Mesodermal cell (in vitro differentiated cells): ENCODE data around the gene GARIN1A.
"Not testable (repeated sequence)": the region's sequence is repeated elsewhere in the genome, so short reads cannot be mapped to it uniquely, and the experiment has no call there.

Source experiments
- H3K27ac ChIP-seq: 2 replicates; pipeline ENCODE4 v1.7.0; 2013; ENCODE audit warnings: mild to moderate bottlenecking, low read depth, low read length, moderate library complexity; ENCODE audit not compliant: severe bottlenecking
- H3K36me3 ChIP-seq: 2 replicates; pipeline ENCODE4 v1.7.1; 2013; ENCODE audit warnings: mild to moderate bottlenecking, low read length, moderate library complexity; ENCODE audit not compliant: control insufficient read depth, insufficient read depth
- H3K4me1 ChIP-seq: one replicate; pipeline ENCODE4 v1.7.1; 2013; ENCODE audit warnings: mild to moderate bottlenecking, low read length; ENCODE audit not compliant: insufficient read depth, control insufficient read depth, poor library complexity, severe bottlenecking
- H3K4me3 ChIP-seq: 2 replicates; pipeline ENCODE4 v1.7.0; 2013; ENCODE audit warnings: low read length, control low read depth, mild to moderate bottlenecking; ENCODE audit not compliant: insufficient read depth, poor library complexity, severe bottlenecking; ENCODE audit errors: extremely low read depth
- H3K9me3 ChIP-seq: 2 replicates; pipeline ENCODE4 v1.7.1; 2013; ENCODE audit warnings: mild to moderate bottlenecking, low read length, moderate library complexity; ENCODE audit not compliant: control insufficient read depth
- WGBS, 2 experiments: methylation state at CpG; one replicate each; pipeline ENCODE4 v1.1.5; 2013; ENCODE audit warnings: missing lambda C conversion rate in 2 of 2; ENCODE audit not compliant: insufficient coverage in 2 of 2; 5-methylcytosine and 5-hydroxymethylcytosine counted together

GARIN1A gene

GRCh38 chr7:128658428-128658827, 13.7 kb upstream of the GARIN1A start:
- not testable (repeated sequence) for H3K27ac ChIP-seq
- WGBS, 2 experiments: no CpG with 5 or more reads among the region's 5 CpGs

DNA sequence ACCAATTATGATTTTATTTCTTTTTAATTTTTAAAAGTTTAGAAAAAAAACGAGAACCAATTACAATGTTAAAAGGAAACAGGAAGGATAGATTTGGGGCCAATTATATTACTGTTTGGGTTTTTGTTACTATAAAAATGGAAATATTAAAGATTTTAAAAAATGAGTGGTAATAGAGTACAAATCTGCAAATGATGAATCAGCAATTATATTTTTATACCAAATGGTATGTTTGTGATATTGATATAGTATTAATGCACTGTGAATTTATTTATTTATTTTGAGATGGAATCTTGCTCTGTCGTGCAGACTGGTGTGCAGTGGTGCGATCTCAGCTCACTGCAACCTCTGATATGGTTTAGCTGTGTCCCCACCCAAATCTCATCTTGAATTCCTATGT, 11.5 kb upstream of the GARIN1A start:
- peaks cover 5% of the 10 kb centered on the region for H3K36me3 ChIP-seq
- H3K4me3 ChIP-seq: no peak overlapping the region
- no peak overlapping the region for H3K27ac ChIP-seq
- H3K9me3 ChIP-seq: peaks cover 12% of the 10 kb centered on the region
- WGBS, 2 experiments: 100% methylated on average over 1 of the region's 3 CpGs; no CpG with 5 or more reads in 1 of the 2 experiments
- no peaks in the 10 kb centered on the region for H3K4me1 ChIP-seq

More at GRCh38 chr7:128658428-128658827, 13.7 kb upstream of the GARIN1A start:
- not testable (repeated sequence) for H3K4me3 ChIP-seq, H3K36me3 ChIP-seq, H3K4me1 ChIP-seq
- peaks cover 12% of the 10 kb centered on the region for H3K9me3 ChIP-seq

GRCh38 chr7:128661446-128661845, 10.6 kb upstream of the GARIN1A start:
- H3K4me1 ChIP-seq: no peaks in the 10 kb centered on the region
- H3K9me3 ChIP-seq: peaks cover 12% of the 10 kb centered on the region
- H3K27ac ChIP-seq: no peak overlapping the region
- H3K4me3 ChIP-seq: no peak overlapping the region
- 98 to 100% methylated on average over 5 of the region's 5 CpGs for WGBS, 2 experiments
- peaks cover 5% of the 10 kb centered on the region for H3K36me3 ChIP-seq

DNA sequence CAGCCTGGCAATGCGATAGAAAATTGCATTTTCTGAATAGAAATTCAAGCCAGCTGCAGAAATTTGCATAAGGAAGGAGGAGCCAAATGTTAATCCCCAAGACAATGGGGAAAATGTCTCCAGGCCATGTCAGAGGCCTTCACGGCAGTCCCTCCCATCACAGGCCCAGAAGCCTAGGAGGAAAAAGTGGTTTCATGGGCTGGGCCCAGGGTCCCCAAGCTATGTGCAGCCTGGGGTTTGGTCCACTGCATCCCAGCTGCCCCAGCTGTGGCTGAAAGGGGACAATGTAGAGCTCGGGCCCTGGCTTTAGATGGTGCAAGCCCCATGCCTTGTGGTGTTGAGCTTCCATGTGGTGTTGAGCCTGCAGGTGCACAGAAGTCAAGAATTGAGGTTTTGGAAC, 10.0 kb upstream of the GARIN1A start:
- Histone ChIP-seq H3K9me3 (peaks cover 12% of the 10 kb centered on the region), H3K4me1 (no peaks in the 10 kb centered on the region), H3K36me3 (peaks cover 5% of the 10 kb centered on the region), H3K4me3 (no peak overlapping the region), H3K27ac (no peak overlapping the region)
- WGBS, 2 experiments: 89 to 97% methylated on average over 3 of the region's 3 CpGs

DNA sequence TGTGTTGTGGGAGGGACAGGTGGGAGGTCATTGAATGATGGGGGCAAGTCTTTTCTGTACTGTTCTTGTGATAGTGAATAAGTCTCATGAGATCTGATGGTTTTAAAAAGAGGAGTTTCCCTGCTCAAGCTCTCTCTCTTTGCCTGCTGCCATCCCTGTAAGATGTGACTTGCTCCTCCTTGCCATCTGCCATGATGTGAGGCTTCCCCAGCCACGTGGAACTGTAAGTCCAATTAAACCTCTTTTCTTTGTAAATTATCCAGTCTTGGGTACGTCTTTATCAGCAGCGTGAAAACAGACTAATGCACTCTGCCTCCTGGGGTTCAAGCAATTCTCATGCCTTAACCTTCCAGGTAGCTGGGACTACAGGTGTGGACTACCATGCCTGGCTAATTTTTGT, 8.9 kb upstream of the GARIN1A start:
- WGBS, 2 experiments: 83 to 100% methylated on average over 3 of the region's 3 CpGs
- not testable (repeated sequence) for H3K4me3 ChIP-seq

DNA sequence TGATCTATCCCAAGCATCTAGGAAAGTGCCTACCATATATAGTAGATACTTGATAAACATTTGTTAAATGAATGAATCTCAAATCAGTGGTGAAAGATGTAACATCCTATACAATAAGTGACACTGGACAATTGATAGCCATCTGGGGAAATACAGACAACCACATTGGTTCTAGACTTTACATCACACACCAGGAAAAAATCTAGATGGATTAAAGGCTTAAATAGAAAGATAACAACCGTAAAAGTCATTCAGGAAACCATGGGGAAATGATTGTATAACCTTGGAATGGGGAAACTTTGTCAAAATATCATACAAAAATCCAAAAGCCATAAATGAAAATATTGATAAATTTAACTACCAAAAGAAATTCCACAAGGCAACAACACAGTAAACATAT, 7.0 kb upstream of the GARIN1A start:
- no peaks in the 10 kb centered on the region for H3K4me1 ChIP-seq
- no peak overlapping the region for H3K27ac ChIP-seq
- no peak overlapping the region for H3K4me3 ChIP-seq
- no CpG with 5 or more reads among the region's 1 CpG for WGBS, 2 experiments
- peaks cover 9% of the 10 kb centered on the region for H3K9me3 ChIP-seq
- peaks cover under 1% of the 10 kb centered on the region for H3K36me3 ChIP-seq

More for the DNA sequence above, 8.9 kb upstream of the GARIN1A start:
- H3K36me3 ChIP-seq, H3K27ac ChIP-seq, H3K4me1 ChIP-seq: not testable (repeated sequence)
- H3K9me3 ChIP-seq: peaks cover 12% of the 10 kb centered on the region

GRCh38 chr7:128666200-128666599, 5.9 kb upstream of the GARIN1A start:
- Histone ChIP-seq H3K4me3 (no peak overlapping the region), H3K36me3 (no peaks in the 10 kb centered on the region), H3K9me3 (peaks cover 6% of the 10 kb centered on the region), H3K4me1 (no peaks in the 10 kb centered on the region), H3K27ac (no peak overlapping the region)
- WGBS, 2 experiments: 73 to 75% methylated on average over 1 of the region's 8 CpGs

DNA sequence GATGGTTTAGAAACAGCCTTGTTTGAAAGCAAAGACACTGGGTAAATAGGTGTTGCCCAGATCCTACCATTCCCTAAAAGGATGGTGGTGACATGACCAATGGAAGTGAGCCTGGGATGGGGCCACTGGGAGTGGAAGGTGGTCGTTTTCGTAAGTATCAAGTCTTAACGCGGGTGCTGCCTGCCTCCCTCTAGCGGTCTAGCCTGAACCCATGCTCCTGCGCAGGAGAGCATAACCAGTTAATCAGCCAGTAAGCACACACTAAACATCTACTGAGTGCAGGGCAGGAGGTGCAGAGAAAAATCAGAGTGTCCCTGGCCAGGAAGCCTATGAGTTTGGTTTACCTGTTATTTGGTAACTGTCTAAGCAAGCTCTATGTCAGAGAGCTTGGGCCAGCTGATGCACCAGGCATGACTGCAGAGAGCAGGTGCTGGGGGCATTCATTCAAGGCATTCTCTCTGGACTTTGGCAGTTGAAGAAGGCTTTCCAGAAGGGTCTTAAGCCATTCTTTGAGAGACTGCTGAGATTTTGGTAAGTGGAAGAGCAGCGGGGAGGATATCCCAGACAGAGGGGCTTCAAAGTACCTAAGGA, 930 bp downstream of the GARIN1A start:
- Histone ChIP-seq H3K9me3 (no peaks in the 10 kb centered on the region), H3K27ac (no peak overlapping the region), H3K4me1 (no peaks in the 10 kb centered on the region), H3K4me3 (no peak overlapping the region), H3K36me3 (no peaks in the 10 kb centered on the region)
- 79 to 89% methylated on average over 1 of the region's 7 CpGs for WGBS, 2 experiments

DNA sequence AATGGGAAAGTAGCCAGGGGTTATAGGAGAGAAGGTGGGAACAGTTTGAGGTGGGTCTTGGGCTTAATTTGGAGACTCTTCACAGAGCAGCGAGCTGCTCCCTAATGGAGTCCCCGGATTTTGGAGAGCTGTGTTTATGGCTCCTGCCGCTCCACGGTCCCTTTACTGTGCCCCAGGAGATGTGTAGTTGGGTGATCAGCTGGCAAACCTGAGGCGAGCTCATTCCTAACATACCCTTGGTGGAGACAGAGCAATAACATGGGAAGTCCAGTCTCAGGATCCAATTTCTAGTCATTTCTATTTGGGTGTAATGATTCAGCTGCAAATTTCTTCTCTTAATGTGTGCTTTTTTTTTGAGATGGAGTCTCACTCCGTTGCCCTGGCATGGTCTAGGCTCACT, 1.5 kb downstream of the GARIN1A start:
- Histone ChIP-seq H3K4me1 (no peaks in the 10 kb centered on the region), H3K36me3 (no peaks in the 10 kb centered on the region), H3K9me3 (no peaks in the 10 kb centered on the region), H3K27ac (no peak overlapping the region), H3K4me3 (no peak overlapping the region)
- WGBS, 2 experiments: 79 to 93% methylated on average over 4 to 6 of the region's 6 CpGs

- WGBS, 2 experiments: 63 to 93% methylated on average over 2 to 3 of the region's 4 CpGs
- Histone ChIP-seq H3K4me3 (no peak overlapping the region), H3K9me3 (no peaks in the 10 kb centered on the region), H3K4me1 (no peaks in the 10 kb centered on the region), H3K36me3 (no peaks in the 10 kb centered on the region), H3K27ac (no peak overlapping the region)
These were observed 4.6 kb downstream of the GARIN1A start for GRCh38 chr7:128676665-128677064.

GRCh38 chr7:128679920-128680319, 7.8 kb downstream of the GARIN1A start:
- H3K4me1 ChIP-seq: no peaks in the 10 kb centered on the region
- 90 to 100% methylated on average over 4 to 5 of the region's 6 CpGs for whole genome bisulfite sequencing, 2 experiments
- H3K9me3 ChIP-seq: no peaks in the 10 kb centered on the region
- H3K4me3 ChIP-seq: no peak overlapping the region
- peaks cover 5% of the 10 kb centered on the region for H3K36me3 ChIP-seq
- no peak overlapping the region for H3K27ac ChIP-seq
